K562 (cell line): Measurements from ENCODE around the gene MAP4. TPM values are rescaled to one million over a fixed set of nuclear protein-coding genes. Genes with fewer than 3 reads are reported as not detected.

Source experiments
- ATAC-seq: fragments of 200-7000 bp; cut with Tn5 transposase; 3 replicates; pipeline ENCODE4 v1.9.1; 2020; ENCODE audit warnings: moderate library complexity
- BruUV-seq: library from RNA; stranded (reverse); fragments of 400-500 nt; replicated peaks from 2 replicates; lab custom pipeline; 2021; lab: Mats Ljungman, UMichigan
- CTCF ChIA-PET: fragments of 300-600 bp; formaldehyde crosslinking; extraction: SDS; loops from one replicate; lab custom pipeline; 2021; ENCODE audit warnings: low intra/inter-chr PET ratio; lab: Yijun Ruan, JAX
- POLR2A ChIA-PET: fragments of 300-600, 350-650 bp; sonication (Branson Sonifier 250); formaldehyde crosslinking; extraction: SDS; loops from one replicate; lab custom pipeline; 2021; ENCODE audit warnings: antibody characterized with exemption, inconsistent platforms; lab: Yijun Ruan, JAX
- DNase-seq, 4 experiments: peaks; one replicate each; pipeline versions ENCODE4 v3.0.0 to v3.0.0-alpha.2; 2011 to 2018; ENCODE audit warnings: low spot score in 3 of 4, mixed read lengths in 3 of 4; ENCODE audit errors: extremely low read depth in 1 of 4
- FAIRE-seq: peaks from 2 replicates; lab custom pipeline; 2011; peaks lifted over from hg19 to GRCh38; lab: Jason Lieb, UNC
- H2AFZ ChIP-seq: 2 replicates; pipeline ENCODE4 v1.6.0; 2011; ENCODE audit warnings: low read depth, low read length, control low read depth, inconsistent platforms
- H3K27ac ChIP-seq: fragments of 200-600 bp; 3 replicates; pipeline ENCODE4 v1.8.0; 2011; ENCODE audit warnings: low read depth, mild to moderate bottlenecking, control low read depth, inconsistent platforms, low read length, moderate library complexity, mixed read lengths; ENCODE audit errors: extremely low read depth
- H3K27me3 ChIP-seq, 2 experiments: fragments of 300-600 bp in 1 of 2; 2 replicates in 1 of 2; 3 replicates in 1 of 2; pipeline versions ENCODE4 v1.6.0 to v1.8.0; 2011; ENCODE audit warnings: inconsistent platforms in 2 of 2, low read length in 2 of 2, mild to moderate bottlenecking in 1 of 2, mixed read lengths in 1 of 2, moderate library complexity in 1 of 2; ENCODE audit not compliant: control insufficient read depth in 2 of 2, insufficient read depth in 2 of 2
- H3K36me3 ChIP-seq: fragments of 300-600 bp; 3 replicates; pipeline ENCODE4 v1.8.0; 2011; ENCODE audit warnings: mild to moderate bottlenecking, low read length, inconsistent platforms; ENCODE audit not compliant: control insufficient read depth, insufficient read depth
- H3K4me1 ChIP-seq, 2 experiments: fragments of 200-600 bp in 1 of 2; replicated peaks in 1 of 2; 2 replicates in 1 of 2; 3 replicates in 1 of 2; pipeline versions ENCODE4 v1.5.1 to v1.8.0; 2011; ENCODE audit warnings: inconsistent platforms in 2 of 2, low read length in 2 of 2, mild to moderate bottlenecking in 1 of 2, mixed read lengths in 1 of 2, moderate library complexity in 1 of 2; ENCODE audit not compliant: control insufficient read depth in 2 of 2, insufficient read depth in 2 of 2
- H3K4me2 ChIP-seq: 2 replicates; pipeline ENCODE4 v1.6.1; 2011; ENCODE audit warnings: low read length, control low read depth, inconsistent platforms, mixed read lengths; ENCODE audit not compliant: insufficient read depth
- H3K4me3 ChIP-seq: fragments of 200-600 bp; sonication (generic), shearing (Covaris generic); 2 replicates; pipeline ENCODE4 v1.5.1; 2016; ENCODE audit warnings: control low read depth, inconsistent platforms
- H3K79me2 ChIP-seq: fragments of 200-600 bp; 3 replicates; pipeline ENCODE4 v1.8.0; 2011; ENCODE audit warnings: low read length, inconsistent platforms; ENCODE audit not compliant: control insufficient read depth, insufficient read depth
- H3K9ac ChIP-seq, 2 experiments: 2 replicates each; pipeline versions ENCODE4 v1.6.0 to v1.6.1; 2011; ENCODE audit warnings: low read depth in 2 of 2, low read length in 2 of 2, control low read depth in 1 of 2, inconsistent platforms in 1 of 2, mild to moderate bottlenecking in 1 of 2, mixed read lengths in 1 of 2; ENCODE audit not compliant: insufficient read depth in 1 of 2
- H3K9me1 ChIP-seq: one replicate; pipeline ENCODE4 v1.6.0; 2011; ENCODE audit warnings: inconsistent platforms, mild to moderate bottlenecking, low read length, moderate library complexity; ENCODE audit not compliant: control insufficient read depth, insufficient read depth
- H3K9me3 ChIP-seq: replicated peaks from 2 replicates; pipeline ENCODE4 v1.5.1; 2011; ENCODE audit warnings: low read depth, low read length, inconsistent platforms; ENCODE audit not compliant: control insufficient read depth, insufficient read depth
- H4K20me1 ChIP-seq: replicated peaks from 2 replicates; pipeline ENCODE4 v1.6.1; 2011; ENCODE audit warnings: low read length, inconsistent platforms, mixed read lengths; ENCODE audit not compliant: control insufficient read depth, insufficient read depth
- EP400 ChIP-seq: fragments of 450-650 bp; IDR thresholded peaks from 2 replicates; pipeline ENCODE4 v1.6.1; 2017; ENCODE audit warnings: antibody characterized with exemption, mild to moderate bottlenecking, moderate library complexity
- HDAC1 ChIP-seq, 2 experiments: fragments of 450-650 bp; IDR thresholded peaks; 2 replicates each; pipeline ENCODE4 v1.6.1; 2016 to 2017; ENCODE audit warnings: inconsistent platforms in 1 of 2, mild to moderate bottlenecking in 1 of 2, moderate library complexity in 1 of 2
- IRF2 ChIP-seq: sonication (generic); formaldehyde crosslinking; IDR thresholded peaks from 2 replicates; pipeline ENCODE4 v1.8.1; 2022; ENCODE audit warnings: mild to moderate bottlenecking, missing genetic modification reagents
- MYBL2 ChIP-seq, 2 experiments: fragments of 450-650 bp in 1 of 2; sonication (generic) in 1 of 2; formaldehyde crosslinking in 1 of 2; IDR thresholded peaks; 2 replicates each; pipeline versions ENCODE4 v1.6.1 to v1.8.1; 2017 to 2022; ENCODE audit warnings: borderline replicate concordance in 1 of 2, inconsistent platforms in 1 of 2, low read depth in 1 of 2, mild to moderate bottlenecking in 1 of 2, missing genetic modification reagents in 1 of 2, moderate library complexity in 1 of 2
- OTX1 ChIP-seq: fragments of 450-650 bp; formaldehyde crosslinking; IDR thresholded peaks from 2 replicates; pipeline ENCODE4 v1.4.0; 2022; ENCODE audit warnings: mild to moderate bottlenecking
- WGBS: fragments of 100-300 bp; shearing (Covaris generic); methylation state at CpG from one replicate; pipeline ENCODE4 v1.1.6; 2016; ENCODE audit warnings: low coverage, mixed read lengths; ENCODE audit not compliant: insufficient coverage; ENCODE audit errors: missing lambda C conversion rate; 5-methylcytosine and 5-hydroxymethylcytosine counted together
- in situ Hi-C: fragments of 300-500 bp; cut with MboI; formaldehyde crosslinking; loops from 4 replicates; pipeline ENCODE4 v1.15.0; 2018; ENCODE audit warnings: inconsistent platforms, mixed read lengths
- intact Hi-C: fragments of 100-400 bp; cut with micrococcal nuclease; formaldehyde crosslinking; loops from 2 replicates; pipeline ENCODE4 v1.14.2; 2022
- polyA plus RNA-seq, 8 experiments: library from polyadenylated mRNA; depleted of rRNA in 4 of 8; stranded (reverse) in 5 of 8; unstranded in 3 of 8; fragments of >200 nt; fragmentation: Nextera tagmentation in 2 of 8; fragmentation: Illumina TruSeq in 1 of 8; extraction: Ambion mirVana in 2 of 8; extraction: Trizol in 1 of 8; gene quantifications; 2 replicates each; pipeline versions ENCODE4 v1.2.1 to v1.2.3, GENCODE V29; 2011 to 2014; ENCODE audit warnings: inconsistent platforms in 1 of 8, missing spikeins in 1 of 8
- total RNA-seq, 7 experiments: library from RNA; depleted of rRNA in 6 of 7; stranded (reverse); fragments of >200 nt in 6 of 7; fragmentation: Illumina TruSeq in 2 of 7; extraction: Trizol in 2 of 7; gene quantifications; 2 replicates each; pipeline versions ENCODE4 v1.2.1 to v1.2.3, GENCODE V29; 2011 to 2021; ENCODE audit warnings: low replicate concordance in 1 of 7
- TF ChIP-seq, protein P1 (sequence below): sonication (generic); formaldehyde crosslinking; IDR thresholded peaks from 2 replicates; pipeline ENCODE4 v1.5.0; 2020; ENCODE audit warnings: missing genetic modification reagents
- TF ChIP-seq, protein P2 (sequence below): sonication (generic); formaldehyde crosslinking; IDR thresholded peaks from 2 replicates; pipeline ENCODE4 v1.8.0; 2023; ENCODE audit warnings: mild to moderate bottlenecking, missing genetic modification reagents
- TF ChIP-seq, protein P3 (sequence below): fragments of 200-800 bp; sonication (Bioruptor generic); IDR thresholded peaks from 2 replicates; pipeline ENCODE4 v1.6.1; 2016; ENCODE audit warnings: missing genetic modification characterization, missing compliant biosample characterization
- TF ChIP-seq, protein P4 (sequence below): fragments of 450-650 bp; formaldehyde crosslinking; IDR thresholded peaks from 2 replicates; pipeline ENCODE4 v1.4.0; 2020; ENCODE audit warnings: mild to moderate bottlenecking, mixed read lengths

Gene MAP4
- total and polyA plus RNA-seq, 9 of the 15 experiments (the other 6 are each of a cell fraction or from before 2014, with no cell fraction given): 13.3 to 141 (median 36.8) TPM

DNA sequence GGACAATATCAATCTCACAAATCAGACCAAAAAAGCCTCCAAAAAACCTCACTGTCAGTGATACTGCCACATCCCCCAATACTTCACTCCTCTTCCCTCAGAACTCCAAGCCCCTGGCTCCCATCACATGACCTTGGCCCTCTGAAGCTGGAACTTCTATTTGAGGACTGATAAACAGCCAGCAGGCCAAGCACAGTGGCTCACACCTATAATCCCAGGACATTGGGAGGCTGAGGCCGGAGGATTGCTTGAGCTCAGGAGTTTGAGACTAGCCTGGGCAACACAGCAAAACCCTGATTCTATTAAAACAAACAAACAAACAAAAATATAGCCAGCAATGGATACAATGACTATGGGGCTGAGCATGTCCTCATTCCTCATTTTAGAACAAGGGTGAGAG lies 55.2 kb downstream of the MAP4 start:
- H3K4me1 ChIP-seq: peaks cover 14 to 28% of the 10 kb centered on the region in 2 experiments
- WGBS: 93% methylated on average over 1 of the region's 1 CpG
- CTCF ChIA-PET: no interaction called here
- no peaks in the 10 kb centered on the region; the same call in 2 of the 3 replicates for H3K79me2 ChIP-seq
- peak overlapping the region; percentile 21; the same call in 1 of the 3 replicates for H3K27ac ChIP-seq
- H3K9me1 ChIP-seq: no peaks in the 10 kb centered on the region
- peak; percentile 6 for FAIRE-seq
- TF ChIP-seq OTX1 (CRISPR knock-in tag) (no peak), MYBL2 (IDR thresholded peaks at IDR 0.05; ENCODE audit: low read depth) (no peak), MYBL2 (CRISPR knock-in tag; IDR thresholded peaks at IDR 0.05; ENCODE audit: borderline replicate concordance) (no peak), HDAC1 (IDR thresholded peaks at IDR 0.05) (no peak), EP400 (no peak), IRF2 (CRISPR knock-in tag) (no peak)
- TF ChIP-seq, protein P1, sequence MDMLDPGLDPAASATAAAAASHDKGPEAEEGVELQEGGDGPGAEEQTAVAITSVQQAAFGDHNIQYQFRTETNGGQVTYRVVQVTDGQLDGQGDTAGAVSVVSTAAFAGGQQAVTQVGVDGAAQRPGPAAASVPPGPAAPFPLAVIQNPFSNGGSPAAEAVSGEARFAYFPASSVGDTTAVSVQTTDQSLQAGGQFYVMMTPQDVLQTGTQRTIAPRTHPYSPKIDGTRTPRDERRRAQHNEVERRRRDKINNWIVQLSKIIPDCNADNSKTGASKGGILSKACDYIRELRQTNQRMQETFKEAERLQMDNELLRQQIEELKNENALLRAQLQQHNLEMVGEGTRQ (CRISPR knock-in tag): 0 out of 2 replicates have a peak, but pooled peaks have one; percentile 18
- TF ChIP-seq, protein P2, sequence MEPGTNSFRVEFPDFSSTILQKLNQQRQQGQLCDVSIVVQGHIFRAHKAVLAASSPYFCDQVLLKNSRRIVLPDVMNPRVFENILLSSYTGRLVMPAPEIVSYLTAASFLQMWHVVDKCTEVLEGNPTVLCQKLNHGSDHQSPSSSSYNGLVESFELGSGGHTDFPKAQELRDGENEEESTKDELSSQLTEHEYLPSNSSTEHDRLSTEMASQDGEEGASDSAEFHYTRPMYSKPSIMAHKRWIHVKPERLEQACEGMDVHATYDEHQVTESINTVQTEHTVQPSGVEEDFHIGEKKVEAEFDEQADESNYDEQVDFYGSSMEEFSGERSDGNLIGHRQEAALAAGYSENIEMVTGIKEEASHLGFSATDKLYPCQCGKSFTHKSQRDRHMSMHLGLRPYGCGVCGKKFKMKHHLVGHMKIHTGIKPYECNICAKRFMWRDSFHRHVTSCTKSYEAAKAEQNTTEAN: no peak
- TF ChIP-seq, protein P3, sequence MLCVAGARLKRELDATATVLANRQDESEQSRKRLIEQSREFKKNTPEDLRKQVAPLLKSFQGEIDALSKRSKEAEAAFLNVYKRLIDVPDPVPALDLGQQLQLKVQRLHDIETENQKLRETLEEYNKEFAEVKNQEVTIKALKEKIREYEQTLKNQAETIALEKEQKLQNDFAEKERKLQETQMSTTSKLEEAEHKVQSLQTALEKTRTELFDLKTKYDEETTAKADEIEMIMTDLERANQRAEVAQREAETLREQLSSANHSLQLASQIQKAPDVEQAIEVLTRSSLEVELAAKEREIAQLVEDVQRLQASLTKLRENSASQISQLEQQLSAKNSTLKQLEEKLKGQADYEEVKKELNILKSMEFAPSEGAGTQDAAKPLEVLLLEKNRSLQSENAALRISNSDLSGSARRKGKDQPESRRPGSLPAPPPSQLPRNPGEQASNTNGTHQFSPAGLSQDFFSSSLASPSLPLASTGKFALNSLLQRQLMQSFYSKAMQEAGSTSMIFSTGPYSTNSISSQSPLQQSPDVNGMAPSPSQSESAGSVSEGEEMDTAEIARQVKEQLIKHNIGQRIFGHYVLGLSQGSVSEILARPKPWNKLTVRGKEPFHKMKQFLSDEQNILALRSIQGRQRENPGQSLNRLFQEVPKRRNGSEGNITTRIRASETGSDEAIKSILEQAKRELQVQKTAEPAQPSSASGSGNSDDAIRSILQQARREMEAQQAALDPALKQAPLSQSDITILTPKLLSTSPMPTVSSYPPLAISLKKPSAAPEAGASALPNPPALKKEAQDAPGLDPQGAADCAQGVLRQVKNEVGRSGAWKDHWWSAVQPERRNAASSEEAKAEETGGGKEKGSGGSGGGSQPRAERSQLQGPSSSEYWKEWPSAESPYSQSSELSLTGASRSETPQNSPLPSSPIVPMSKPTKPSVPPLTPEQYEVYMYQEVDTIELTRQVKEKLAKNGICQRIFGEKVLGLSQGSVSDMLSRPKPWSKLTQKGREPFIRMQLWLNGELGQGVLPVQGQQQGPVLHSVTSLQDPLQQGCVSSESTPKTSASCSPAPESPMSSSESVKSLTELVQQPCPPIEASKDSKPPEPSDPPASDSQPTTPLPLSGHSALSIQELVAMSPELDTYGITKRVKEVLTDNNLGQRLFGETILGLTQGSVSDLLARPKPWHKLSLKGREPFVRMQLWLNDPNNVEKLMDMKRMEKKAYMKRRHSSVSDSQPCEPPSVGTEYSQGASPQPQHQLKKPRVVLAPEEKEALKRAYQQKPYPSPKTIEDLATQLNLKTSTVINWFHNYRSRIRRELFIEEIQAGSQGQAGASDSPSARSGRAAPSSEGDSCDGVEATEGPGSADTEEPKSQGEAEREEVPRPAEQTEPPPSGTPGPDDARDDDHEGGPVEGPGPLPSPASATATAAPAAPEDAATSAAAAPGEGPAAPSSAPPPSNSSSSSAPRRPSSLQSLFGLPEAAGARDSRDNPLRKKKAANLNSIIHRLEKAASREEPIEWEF (CRISPR knock-in tag): peak; percentile 57; the same call in 1 of the 2 replicates
- TF ChIP-seq, protein P4, sequence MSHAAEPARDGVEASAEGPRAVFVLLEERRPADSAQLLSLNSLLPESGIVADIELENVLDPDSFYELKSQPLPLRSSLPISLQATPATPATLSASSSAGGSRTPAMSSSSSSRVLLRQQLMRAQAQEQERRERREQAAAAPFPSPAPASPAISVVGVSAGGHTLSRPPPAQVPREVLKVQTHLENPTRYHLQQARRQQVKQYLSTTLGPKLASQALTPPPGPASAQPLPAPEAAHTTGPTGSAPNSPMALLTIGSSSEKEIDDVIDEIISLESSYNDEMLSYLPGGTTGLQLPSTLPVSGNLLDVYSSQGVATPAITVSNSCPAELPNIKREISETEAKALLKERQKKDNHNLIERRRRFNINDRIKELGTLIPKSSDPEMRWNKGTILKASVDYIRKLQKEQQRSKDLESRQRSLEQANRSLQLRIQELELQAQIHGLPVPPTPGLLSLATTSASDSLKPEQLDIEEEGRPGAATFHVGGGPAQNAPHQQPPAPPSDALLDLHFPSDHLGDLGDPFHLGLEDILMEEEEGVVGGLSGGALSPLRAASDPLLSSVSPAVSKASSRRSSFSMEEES (CRISPR knock-in tag): peak; percentile 12; the same call in 1 of the 2 replicates
- TF ChIP-seq, all 486 proteins: peak for 3
- no peak overlapping the region for H3K4me2 ChIP-seq
- no peaks in the 10 kb centered on the region for H4K20me1 ChIP-seq
- POLR2A ChIA-PET: interaction anchor here (1.0 to 2.3 kb wide), 5 partner anchors 8 to 30 kb away, joined by 3 to 9 read pairs (median 4); no protein-coding TSS in a partner anchor
- in situ Hi-C loops (no loop called here), intact Hi-C loops (no loop called here)
- ATAC-seq (no peak), DNase-seq (no peak)
- H3K36me3 ChIP-seq: no peaks in the 10 kb centered on the region
- no peak overlapping the region for H2AFZ ChIP-seq
- no peaks in the 10 kb centered on the region for H3K9me3 ChIP-seq
- no peak overlapping the region for H3K4me3 ChIP-seq
- no TSS peak for BruUV-seq
- H3K27me3 ChIP-seq: no peaks in the 10 kb centered on the region
- H3K9ac ChIP-seq: peak overlapping the region in 1 of 2 experiments; percentile 7; a peak in 1 of 4 replicates
